HCT116 (cell line): ENCODE results near the gene SCN1A.

Experiments
- EGR1 ChIP-seq: IDR thresholded peaks from 2 replicates; pipeline ENCODE4 v1.6.1; 2012; ENCODE audit warnings: low read depth
- EZH2 ChIP-seq: fragments of 200-600 bp; sonication (generic); IDR thresholded peaks from 2 replicates; pipeline ENCODE4 v1.6.1; 2017; ENCODE audit warnings: antibody characterized with exemption, mixed run types
- POLR2A ChIP-seq: IDR thresholded peaks from 2 replicates; pipeline ENCODE4 v1.7.0; 2011; ENCODE audit warnings: borderline replicate concordance; ENCODE audit not compliant: insufficient read depth, insufficient read length; ENCODE audit errors: extremely low read depth
- SP1 ChIP-seq: IDR thresholded peaks from 2 replicates; pipeline ENCODE4 v1.6.1; 2012; ENCODE audit warnings: low read depth
- SRF ChIP-seq: IDR thresholded peaks from 2 replicates; pipeline ENCODE4 v1.6.1; 2012; ENCODE audit warnings: low read depth
- TF ChIP-seq, protein P1 (sequence below), 3 experiments: fragments of 200-600 bp in 1 of 3; sonication (generic) in 1 of 3; IDR thresholded peaks in 2 of 3; conservative IDR thresholded peaks in 1 of 3; 2 replicates each; pipeline ENCODE4 v1.5.1; 2012 to 2017; ENCODE audit warnings: low read depth in 2 of 3, low read length in 2 of 3, antibody characterized with exemption in 1 of 3, borderline replicate concordance in 1 of 3, control low read depth in 1 of 3, mild to moderate bottlenecking in 1 of 3, mixed read lengths in 1 of 3, mixed run types in 1 of 3, moderate library complexity in 1 of 3; ENCODE audit not compliant: insufficient read depth in 1 of 3
- TF ChIP-seq, protein P2 (sequence below): IDR thresholded peaks from 2 replicates; pipeline ENCODE4 v1.6.1; 2012

DNA sequence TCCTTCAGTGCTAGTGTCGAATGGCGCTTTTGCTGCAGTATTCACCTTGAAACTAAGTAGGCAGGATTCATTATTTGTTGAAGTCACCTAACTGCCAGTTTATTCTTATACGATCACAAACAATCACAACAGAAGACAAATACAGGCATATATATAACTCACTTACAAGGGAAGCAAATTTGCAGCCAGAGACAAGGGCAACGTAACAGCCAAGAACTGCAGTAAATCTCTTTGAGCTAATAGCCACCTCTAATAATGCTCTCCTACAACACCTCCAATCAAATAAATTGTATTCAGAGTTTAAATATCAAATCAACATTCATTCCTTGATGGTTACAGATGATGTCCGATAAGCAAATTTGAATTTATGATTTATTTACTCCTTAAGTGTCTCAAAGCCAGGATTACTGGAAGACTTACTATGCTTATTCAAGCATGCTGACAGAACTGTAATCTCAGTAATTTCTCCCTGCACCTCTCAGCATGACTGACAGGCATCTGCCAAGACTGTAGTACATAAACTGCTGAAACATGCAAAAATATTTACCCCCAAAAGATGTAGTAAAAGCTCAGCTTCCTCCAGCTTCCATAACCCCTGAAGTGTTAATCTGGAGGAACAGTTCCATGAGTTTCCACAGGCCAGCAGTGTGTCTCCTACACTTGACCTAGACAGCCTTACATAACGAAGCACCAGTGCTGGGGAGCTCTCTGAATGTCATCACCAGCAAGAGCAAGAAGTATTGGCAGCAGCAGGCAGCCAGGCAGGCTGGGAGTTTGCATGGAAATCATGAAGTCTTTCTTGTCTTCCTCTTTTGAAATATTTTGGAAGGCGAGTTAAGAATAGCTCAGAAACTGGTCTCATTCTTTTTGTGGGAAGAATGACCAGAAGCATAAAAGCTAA is 20.9 kb upstream of the SCN1A start:
- TF ChIP-seq, protein P1, sequence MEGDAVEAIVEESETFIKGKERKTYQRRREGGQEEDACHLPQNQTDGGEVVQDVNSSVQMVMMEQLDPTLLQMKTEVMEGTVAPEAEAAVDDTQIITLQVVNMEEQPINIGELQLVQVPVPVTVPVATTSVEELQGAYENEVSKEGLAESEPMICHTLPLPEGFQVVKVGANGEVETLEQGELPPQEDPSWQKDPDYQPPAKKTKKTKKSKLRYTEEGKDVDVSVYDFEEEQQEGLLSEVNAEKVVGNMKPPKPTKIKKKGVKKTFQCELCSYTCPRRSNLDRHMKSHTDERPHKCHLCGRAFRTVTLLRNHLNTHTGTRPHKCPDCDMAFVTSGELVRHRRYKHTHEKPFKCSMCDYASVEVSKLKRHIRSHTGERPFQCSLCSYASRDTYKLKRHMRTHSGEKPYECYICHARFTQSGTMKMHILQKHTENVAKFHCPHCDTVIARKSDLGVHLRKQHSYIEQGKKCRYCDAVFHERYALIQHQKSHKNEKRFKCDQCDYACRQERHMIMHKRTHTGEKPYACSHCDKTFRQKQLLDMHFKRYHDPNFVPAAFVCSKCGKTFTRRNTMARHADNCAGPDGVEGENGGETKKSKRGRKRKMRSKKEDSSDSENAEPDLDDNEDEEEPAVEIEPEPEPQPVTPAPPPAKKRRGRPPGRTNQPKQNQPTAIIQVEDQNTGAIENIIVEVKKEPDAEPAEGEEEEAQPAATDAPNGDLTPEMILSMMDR (IDR thresholded peaks at IDR 0.05 in 2 of 3, conservative IDR thresholded peaks at IDR 0.05 in 1 of 3; ENCODE audit: borderline replicate concordance in 1 of 3, insufficient read depth in 1 of 3, low read depth in 2 of 3, low read length in 2 of 3): no peak
- TF ChIP-seq SP1 (no peak), EZH2 (no peak), EGR1 (no peak), SRF (no peak), POLR2A (no peak)
- TF ChIP-seq, protein P2, sequence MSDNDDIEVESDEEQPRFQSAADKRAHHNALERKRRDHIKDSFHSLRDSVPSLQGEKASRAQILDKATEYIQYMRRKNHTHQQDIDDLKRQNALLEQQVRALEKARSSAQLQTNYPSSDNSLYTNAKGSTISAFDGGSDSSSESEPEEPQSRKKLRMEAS: no peak
